ENCODE results near the gene DLG2.

Gene DLG2

DNA sequence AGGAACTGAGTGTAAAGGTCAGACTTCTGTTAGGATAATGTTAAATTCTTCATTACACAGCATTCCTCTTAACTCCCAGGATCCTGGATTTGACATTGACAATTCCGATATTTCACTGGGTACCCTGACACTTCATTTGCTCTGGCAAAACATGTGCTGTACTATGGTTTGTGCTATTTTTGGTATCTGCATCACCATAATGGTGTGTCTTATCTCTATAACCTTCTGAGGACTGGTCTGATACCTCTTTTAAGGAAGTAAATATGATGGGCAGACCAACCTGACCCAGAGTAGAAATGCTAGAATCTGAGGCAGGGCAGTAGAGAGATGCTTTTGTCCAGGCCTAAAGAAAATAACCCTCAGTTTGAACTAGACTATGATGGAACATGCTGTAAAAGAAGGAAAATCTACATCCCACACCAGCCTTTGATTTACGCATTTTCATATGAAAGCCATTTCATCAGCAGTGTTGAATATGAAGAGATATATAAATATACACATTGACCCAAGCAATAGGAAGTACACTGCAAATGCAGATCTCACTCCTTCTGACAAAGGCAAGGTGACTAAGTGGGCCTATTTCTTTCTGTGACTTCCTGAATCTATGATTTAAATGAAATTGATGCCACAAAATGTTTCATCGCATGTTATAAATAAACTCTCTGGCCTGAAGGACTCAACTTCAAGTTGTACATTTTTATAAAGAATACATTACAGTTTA is 966.7 kb downstream of the DLG2 start:
- no peak for DNase-seq (ENCODE audit: low read depth)

DNA sequence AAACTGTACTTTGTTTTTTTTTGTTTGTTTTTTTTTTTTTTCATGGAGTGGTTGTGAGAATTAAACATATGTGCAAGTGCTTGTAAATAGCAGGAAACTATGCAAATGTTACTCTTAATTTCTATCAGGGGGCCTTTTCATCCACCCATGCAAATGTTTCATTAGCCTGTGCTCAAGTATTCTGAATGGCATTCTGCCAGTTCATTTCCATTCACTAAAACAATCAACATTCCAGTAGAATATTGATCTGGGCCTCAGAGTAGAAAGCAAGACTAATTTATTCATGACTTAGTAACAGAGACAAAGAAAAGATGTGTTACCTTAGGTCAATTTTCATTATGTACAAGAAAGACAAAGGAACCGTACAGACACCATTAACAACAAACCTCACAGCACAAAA is 971.4 kb downstream of the DLG2 start:
- DNase-seq (ENCODE audit: low read depth), result no peak

DNA sequence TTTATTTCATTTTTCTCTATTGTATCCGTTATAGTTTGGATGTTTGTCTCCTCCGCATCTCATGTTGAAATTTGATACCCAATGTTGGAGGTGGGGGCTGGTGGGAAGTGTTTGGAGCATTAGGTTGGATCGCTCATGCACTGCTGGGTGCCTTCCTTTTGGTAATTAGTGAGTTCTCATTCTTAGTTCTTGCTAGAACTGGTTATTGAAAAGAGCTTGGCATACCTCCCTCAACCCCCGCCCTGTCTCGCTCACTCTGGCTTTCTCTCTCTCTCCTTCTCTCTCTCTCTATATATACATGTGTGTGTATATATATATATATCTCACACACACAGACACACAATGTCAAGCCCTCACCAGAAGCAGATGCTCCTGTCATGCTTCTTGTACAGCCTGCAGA is 978.7 kb downstream of the DLG2 start:
- DNase-seq (ENCODE audit: low read depth), result no peak

DNA sequence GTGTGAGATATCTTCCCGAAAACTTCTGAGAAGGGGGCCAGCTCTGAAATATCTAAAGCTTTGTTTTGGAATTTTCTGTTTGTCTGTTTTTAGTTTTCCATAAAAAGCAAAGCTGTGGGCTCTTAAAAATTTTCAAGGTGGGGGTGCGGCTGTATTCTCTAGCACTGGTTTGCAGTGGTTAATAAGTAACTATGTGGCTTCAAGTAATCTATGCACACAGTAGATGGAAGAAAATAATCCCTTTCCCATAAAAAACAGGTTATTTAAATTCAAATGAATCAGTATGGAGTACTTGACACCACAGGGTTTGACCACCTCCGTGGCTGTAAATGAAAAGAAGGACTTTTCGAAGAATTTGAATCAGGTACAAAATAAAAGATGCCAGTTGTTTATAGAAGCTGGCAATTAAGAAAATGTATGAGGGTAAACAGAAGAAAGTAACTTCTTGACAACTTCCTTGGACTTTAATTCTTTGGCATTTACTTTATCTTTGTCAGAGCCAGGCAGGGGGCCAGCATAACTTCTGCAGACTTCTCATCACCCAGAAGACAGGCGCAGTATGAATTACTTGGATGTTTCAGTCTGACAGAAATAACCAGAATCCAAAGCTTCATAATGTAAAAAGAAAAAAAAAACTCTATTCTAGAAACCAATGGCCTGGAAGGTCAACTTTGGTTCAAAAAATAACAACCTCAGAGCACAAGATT is 981.0 kb downstream of the DLG2 start:
- no peak for DNase-seq (ENCODE audit: low read depth)

DNA sequence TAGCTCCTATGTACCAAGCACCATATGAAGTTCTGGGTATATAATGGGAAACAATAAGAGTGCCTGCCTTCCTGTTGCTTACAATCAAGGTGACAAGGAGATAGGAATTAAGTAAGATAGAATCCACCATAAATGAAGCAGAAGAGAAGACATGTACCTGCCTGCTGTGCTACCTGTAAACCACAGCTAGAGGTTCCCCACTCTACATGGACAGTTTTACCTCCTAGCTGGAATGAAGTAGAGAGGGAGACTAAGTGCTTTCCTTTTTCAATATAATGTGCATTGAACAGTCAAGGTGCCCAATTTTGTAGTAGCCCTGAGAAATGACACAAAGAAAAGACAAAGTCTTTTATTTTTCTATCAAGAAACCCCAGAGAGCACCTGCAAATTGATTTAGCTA is 984.6 kb downstream of the DLG2 start:
- no peak for DNase-seq (ENCODE audit: low read depth)

DNA sequence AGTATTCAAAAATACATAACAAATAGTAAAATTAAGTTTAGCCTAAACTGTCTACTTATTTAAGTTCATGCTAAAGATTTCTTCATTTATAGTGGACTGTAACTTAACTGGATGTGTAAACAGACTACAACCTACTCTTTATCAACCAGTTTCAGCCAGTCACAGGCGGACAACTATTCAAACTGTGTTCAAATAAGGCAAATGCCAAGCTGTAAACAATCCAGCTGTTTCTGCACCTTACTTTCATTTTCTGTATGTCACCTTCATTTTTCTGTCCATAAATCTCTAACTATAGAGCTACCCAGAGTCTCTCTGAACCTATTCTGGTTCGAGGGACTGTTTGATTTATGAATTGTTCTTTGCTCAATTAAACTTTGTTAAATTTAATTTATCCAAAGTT is 992.8 kb downstream of the DLG2 start:
- no peak for DNase-seq (ENCODE audit: low read depth)

DNA sequence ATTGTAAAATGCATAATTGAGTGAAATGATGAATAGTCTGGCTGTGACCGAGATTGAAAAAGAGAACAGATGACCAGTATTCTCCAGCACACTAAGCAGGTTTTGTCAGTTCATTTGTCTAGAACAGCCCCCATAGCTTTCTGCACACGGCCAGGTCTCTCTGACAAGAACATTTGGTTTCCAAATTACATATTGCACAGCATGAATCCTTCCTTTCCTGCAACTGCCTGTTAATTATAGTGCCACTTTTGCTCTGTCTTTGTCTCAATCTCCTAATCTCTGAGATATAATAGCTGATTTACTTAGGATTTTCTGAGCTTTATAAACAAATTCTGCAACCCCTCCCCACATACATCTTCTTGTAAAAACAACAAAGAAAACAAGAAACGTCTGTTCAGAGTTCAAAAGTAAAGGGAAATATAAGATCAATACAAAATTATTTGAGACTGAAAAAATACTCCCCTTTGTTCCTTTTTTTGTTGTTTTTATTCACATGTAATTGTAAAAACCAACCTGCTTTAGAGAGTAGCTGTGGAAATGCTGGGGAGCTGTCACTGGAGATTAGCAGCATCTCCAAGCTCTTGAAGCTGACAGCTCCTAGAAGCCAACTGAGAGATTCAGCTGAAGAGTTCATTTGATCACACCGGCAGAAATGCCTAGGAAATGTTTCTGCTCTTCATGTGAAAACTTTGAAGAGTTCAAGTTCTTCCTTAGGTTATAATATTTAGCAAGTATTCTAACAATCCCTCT is 998.1 kb downstream of the DLG2 start:
- no peak for DNase-seq (ENCODE audit: low read depth)

DNA sequence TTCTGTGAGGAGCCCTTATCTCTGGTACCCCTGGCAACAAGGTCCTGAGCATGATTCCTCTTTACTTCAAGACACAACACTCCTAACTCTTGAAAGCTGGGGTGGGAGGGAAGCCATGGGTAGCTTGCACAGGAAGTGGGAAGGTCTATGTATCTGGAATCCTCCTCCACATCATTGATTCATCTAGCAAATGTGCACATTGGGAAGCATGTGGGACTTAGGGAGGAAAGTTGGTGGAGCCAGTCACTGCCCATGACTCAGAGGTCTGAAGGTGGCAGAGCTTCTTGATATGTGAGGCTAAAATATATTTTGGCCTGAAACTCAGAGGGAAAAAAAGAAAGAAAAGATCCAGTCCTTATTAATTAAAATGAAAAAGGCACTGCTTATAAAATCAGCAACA is 1000.9 kb downstream of the DLG2 start:
- no peak for DNase-seq (ENCODE audit: low read depth)

DNA sequence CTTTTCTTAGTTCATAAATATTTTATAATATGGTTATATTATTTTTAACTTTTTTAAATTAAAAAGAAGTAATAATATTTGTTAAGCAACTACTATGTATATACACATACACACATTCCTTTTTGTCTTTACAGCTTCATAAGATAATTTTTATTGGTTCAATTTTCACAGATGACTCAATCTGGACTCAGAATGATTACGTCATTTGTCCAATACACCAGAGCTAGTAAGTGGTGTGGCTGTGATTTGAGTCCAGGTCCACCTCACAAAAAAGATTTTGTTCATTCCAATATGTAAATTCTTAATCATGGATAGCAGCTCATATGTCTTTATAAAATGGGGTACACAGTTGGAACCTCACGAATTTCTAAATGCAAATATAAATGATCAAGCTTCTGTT is 1014.5 kb downstream of the DLG2 start:
- DNase-seq (ENCODE audit: low read depth), result no peak

DNA sequence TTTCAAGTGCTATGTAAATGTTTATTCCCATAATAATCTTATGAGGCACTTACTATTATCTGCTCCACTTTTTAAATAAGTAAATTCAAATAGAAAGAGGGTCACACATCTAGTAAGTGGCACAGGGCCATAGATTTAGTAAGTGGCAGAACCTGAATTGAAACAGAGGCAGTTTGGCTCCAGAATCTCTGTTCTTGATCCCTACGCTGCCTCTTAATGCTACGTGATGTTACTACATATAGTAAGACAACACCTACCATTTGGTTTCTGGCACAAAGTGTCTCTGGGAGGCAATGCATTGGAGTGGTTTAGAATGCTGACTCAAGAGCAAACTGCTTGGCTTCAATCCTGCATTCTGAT is 1018.3 kb downstream of the DLG2 start:
- no peak for DNase-seq (ENCODE audit: low read depth)

DNA sequence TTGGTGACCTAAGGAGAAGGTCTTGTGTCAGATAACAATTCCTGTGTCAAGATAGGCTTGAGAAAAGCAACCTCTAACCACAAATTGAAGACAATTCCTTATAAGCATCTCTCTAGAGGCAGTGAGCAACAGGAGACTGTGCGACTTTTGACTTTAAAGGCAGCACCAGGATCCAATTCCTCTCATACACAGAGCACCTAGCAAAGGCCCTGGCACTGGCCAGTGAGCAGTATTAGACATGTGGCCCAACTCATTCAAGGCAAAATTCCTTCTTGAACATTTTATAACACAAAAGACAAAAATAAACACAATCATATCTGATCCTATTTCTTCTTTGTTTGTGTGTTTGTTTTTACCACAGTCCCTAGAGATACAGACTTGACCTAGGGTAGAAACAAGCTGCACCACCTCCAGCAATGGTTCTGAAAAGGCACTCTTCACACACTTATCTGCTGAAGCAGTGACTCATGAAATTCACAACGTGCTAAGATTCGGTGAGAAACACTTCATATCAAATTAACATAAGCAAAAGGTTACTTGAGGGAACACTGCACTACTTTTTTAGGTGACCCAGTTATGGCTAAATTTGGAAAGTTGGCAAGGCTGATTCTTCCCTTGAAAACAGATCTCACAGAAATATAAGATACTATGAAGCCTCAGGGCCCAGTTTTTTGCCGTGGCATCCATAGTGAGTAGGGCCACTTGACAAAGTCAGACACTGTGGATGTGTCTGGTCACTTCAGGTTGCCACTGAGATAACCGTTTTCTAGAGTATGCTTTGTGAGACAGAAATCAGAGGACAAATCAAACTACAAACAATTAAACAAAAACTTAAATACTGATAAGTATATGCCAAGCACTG is 1018.9 kb downstream of the DLG2 start:
- DNase-seq (ENCODE audit: low read depth), result no peak

DNA sequence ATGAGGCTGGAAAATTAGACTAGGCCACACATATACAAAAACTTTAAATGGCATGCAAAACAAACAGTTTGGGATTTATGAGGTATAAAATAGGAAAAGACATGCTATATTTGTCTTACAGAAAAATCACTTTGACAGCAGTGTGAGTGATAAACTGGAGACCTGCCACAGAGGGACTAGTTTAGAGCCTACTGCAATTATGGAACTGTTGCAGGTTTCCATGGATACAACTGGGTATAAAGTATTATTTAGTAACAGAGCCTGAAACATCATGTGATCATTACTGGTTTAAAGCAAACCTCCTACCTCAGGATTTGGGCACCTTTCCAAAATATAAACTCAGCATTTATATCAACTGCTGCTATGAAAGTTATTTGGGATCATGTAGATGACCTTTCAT is 1032.5 kb downstream of the DLG2 start:
- no peak for DNase-seq (ENCODE audit: low read depth)

DNA sequence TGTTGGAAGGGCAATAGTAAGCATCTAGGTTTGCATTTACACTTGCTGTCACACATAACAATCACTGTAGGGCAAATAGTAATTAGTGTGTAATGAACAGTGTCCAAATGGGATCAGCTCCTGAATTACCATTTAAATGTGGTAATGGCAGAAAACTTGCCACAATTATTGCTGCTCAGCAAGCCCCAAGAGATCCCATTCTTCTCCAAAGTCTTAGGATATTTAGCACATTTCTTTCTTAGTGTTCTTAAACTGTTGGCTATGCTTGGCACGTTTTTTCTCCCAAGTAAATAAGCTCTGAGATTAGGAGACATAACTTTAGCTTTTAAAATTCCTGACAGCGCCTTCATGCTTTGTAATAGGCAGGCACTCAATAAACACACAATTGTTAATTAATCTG is 1037.0 kb downstream of the DLG2 start:
- DNase-seq (ENCODE audit: low read depth), result no peak

DNA sequence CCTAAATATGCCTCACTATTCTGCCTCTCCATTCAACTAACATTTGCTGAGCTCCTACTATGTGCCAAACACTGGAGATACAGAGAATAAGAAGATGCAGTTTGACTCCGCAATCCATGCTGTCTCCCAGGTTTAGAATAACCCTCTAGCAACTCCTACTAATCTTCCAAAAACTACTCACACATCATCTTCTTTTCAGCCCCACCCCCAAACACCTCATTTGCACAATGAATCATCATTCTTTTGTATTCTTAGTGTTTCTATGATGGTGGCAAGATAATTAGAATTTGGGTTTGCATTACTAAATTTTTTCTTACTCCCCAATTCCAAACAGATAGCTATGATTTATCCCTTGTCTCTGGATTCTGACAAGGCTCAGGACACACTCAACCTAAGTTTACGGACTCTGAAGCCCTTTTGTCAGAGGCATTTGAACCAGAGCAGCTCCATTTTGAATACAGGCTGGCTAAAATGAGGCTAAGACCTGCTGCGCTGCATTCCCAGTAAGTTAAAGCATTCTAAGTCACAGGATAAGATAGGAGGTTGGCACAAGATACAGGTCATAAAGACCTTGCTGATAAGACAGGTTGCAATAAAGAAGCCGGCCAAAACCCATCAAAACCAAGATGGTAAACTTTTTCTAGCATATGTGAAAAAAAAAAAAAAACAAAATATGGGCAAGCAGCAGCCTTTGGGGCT is 1038.9 kb downstream of the DLG2 start:
- no peak for DNase-seq (ENCODE audit: low read depth)

DNA sequence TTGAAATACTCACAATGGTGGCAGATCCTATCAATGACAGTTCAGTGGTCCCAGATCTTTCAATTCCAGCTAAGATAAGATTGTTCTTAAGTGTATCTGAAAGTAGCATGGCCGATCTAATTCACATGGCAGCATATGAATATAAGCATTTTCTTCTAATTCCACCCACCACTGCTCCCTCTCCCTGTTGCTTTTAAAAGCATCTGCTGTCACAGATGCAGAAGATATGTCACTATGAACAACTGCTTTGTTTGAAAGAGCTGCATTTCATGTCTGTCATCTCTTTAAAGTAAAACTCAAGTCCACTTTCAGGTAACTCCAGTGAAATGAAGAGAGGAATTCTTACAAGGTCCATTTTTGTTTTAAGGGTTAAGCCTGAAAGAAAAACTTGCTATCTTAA is 1044.0 kb downstream of the DLG2 start:
- no peak for DNase-seq (ENCODE audit: low read depth)

DNA sequence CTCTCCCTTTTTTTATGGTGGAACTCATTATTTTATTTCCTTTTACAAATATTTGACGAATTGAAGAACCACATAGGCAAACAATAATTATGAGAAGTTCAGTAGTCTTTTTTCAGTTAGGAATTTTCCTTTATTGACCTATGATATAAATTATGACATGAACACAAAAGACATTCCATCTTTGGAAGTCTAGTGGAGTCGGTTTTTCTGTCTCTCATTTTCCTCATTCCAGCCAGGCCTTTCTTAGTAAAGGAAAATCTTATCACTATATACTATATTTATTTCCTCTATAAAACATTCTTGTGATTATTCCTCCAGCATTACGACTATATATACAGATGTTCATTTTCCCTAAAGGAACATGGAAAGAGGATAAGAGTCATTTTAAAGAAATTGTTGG is 1046.1 kb downstream of the DLG2 start:
- DNase-seq (ENCODE audit: low read depth), result no peak

DNA sequence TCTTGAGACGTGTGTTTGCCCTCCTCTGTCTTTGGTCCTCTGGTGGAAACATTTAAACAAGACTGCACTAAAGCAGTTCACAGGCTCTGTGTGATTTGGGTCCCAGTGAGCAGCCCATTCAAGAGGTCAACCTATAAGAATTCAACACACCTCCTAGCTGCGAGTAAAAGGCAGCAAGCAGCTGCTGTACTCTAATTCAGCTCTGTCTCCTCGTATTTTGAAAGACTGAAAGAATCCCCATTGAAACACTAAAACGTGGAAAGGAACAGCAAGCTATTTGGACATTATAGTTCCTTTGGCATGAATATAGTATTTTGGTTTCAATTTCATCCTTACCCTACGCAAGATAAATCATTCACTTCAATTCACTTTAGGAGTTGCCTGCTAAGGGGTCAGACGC is 1046.7 kb downstream of the DLG2 start:
- no peak for DNase-seq (ENCODE audit: low read depth)

DNA sequence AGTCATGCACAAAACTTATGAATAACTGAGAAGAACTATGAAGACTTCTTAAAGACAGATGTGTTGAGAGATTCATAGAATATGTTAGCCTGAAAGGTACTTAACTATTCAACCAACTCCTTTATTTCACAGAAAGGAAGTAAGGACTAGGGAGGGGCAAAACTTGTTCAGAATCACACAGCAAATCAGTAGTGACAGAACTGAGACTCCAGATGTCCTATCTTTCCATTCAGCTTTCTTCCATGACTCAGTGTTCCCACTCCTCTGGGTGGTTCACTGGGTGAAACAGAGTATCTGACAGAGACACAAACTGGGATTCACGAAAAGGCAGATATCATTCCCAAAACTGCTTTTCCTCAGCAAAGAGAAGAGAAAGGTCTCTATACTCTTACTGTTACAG is 1053.3 kb downstream of the DLG2 start:
- DNase-seq (ENCODE audit: low read depth), result no peak

DNA sequence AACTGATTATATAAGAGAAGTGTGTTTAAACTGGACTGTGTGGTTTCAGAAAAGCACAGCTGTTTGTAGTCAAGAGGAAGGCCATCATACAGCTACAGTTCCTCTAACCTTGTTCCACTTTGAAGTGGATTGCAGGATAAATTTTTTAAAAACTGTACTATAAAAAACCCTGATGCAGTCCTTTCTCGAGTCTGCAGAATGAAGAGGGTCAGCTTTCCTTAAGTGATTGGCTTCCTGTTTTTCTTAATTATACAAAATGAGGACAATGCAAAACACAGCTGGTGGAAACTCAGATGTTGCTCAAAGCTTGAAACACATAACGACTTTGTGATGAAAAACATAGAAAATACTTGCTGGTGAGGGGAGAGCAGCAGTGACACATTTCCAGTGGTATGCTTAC is 1060.5 kb downstream of the DLG2 start:
- no peak for DNase-seq (ENCODE audit: low read depth)

DNA sequence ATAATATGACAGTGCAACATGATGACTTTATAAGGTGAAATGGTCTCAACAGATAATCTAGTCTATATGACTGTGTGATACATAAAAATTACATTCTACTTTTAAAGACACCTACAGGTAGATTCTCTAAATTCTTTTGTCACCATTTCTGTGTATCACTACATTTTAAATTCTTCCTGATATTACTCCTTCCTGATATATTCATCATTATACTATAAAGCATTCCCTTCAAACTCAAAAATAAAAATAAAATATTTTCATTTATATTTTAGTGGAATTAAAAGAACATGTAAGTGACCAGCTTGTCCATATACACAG is 1062.3 kb downstream of the DLG2 start:
- no peak for DNase-seq (ENCODE audit: low read depth)

DNA sequence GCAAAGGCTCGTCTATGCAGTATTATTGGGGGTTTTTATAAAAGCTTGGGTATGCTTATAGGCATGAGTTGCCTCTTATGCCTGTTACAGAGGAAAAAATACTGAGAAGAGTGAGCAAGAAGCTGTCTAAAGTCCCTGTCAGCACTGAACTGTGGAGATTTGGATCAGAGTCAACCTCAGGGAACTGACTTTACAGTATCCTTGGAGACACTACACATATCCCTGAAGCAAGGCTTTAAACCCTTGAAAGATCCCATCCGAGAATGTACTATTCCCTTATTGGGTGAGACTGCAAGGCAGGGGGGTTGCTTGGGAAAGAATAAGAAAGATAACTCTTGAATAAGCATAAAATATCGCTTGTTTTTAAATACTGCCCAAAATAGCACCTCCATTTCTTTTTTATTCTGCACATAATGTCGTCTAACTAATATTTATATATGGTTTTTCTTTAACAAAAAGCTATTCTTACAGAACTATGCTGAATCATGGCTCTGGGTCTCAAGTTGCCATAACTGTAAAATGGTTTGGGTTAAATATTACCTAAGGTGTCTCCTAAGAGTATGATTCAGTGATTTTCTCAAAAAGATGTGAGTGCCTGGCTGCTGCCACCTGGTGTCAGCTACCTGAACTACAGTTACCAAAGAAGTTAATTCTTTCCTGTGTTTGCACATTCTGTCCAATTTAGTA is 1062.8 kb downstream of the DLG2 start:
- peak; percentile 15 for DNase-seq (ENCODE audit: low read depth)

All from activated T-cell treated with anti-CD3 and anti-CD28 coated beads for 24 hours (primary cell).